ENCODE measurements around the gene TM9SF1. TPM values are rescaled to one million over a fixed set of nuclear protein-coding genes. Genes with fewer than 3 reads are reported as not detected.

The TM9SF1 gene
- total RNA-seq, 5 donors from 2014 or later (not counting 1 experiment from before 2014, with no cell fraction given) = 19.0 to 29.5 (median 21.8) TPM

DNA sequence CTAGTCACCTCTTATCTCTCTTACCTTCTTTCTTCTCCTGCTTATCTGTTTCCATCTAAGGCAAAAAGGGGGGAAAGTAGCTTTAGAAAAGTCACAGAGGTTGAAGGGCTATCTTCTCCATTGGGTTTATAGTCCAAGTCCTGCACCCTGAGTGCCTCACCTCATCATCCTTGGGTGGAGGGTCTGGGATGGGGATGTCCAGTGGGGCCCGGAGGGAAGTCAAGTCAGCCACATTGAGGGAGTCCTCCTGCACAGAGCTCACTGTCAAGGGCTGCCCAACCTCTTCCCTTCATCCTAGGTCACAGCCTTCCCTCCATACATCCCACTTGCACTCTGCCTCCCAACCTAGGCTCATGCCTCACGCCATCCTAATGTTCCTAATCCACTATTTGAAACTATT, 50.0 kb downstream of the TM9SF1 start:
- Mint-ChIP-seq H3K4me3 (peak overlapping the region; percentile 96 to 99 (median 97)), H3K4me1 (peaks cover 69 to 73% (median 73%) of the 10 kb centered on the region in 3 donors), H3K27ac (peak overlapping the region; percentile 95 to 99), H3K9me3 (no peaks in the 10 kb centered on the region), H3K27me3 (no peaks in the 10 kb centered on the region), H3K36me3 (peaks cover 27% of the 10 kb centered on the region)
- H3K27me3 ChIP-seq (replicated peaks in 1 of 2; ENCODE audit: control insufficient read depth in 2 of 2, extremely low read depth in 1 of 2, insufficient read depth in 2 of 2, low read length in 1 of 2) = no peaks in the 10 kb centered on the region
- no peaks in the 10 kb centered on the region for H3K9me3 ChIP-seq
- DNase-seq (no peak), ATAC-seq (replicated peaks in 1 of 4) (no peak)
- WGBS (ENCODE audit: insufficient coverage) = no CpG with 5 or more reads among the region's 2 CpGs
- H3K36me3 ChIP-seq (ENCODE audit: control insufficient read depth in 2 of 2, extremely low read depth in 1 of 2, insufficient read depth in 1 of 2, low read length in 1 of 2) = peaks cover 5 to 43% of the 10 kb centered on the region in 2 donors
- CTCF ChIA-PET = interaction anchor here (0.5 to 2.7 kb wide), 4 partner anchors 16 to 666 kb away, joined by 3 to 30 read pairs (median 16); partner anchors contain the start of genes DCAF11 (in 1 of the 2), IRF9 (in 1 of the 2), NRL (in 1 of the 2) and TINF2 (in 1 of the 2)
- H3K4me1 ChIP-seq (ENCODE audit: control insufficient read depth in 1 of 2, extremely low read depth in 1 of 2, insufficient read depth in 2 of 2, low read length in 2 of 2) = peaks cover 19 to 60% of the 10 kb centered on the region in 2 experiments
- POLR2A ChIA-PET = interaction anchor here in 1 of 2 donors (0.6 to 1.1 kb wide), 3 partner anchors 9 to 31 kb away, joined by 3 to 4 read pairs (median 4); partner anchors contain the start of genes DCAF11, IRF9, NRL and PSME1
- no peak overlapping the region for H3K4me3 ChIP-seq (ENCODE audit: control insufficient read depth in 1 of 2, extremely low read depth in 1 of 2, low read length in 1 of 2)
- peak overlapping the region; percentile 82 for H3K27ac ChIP-seq (ENCODE audit: low read length)

DNA sequence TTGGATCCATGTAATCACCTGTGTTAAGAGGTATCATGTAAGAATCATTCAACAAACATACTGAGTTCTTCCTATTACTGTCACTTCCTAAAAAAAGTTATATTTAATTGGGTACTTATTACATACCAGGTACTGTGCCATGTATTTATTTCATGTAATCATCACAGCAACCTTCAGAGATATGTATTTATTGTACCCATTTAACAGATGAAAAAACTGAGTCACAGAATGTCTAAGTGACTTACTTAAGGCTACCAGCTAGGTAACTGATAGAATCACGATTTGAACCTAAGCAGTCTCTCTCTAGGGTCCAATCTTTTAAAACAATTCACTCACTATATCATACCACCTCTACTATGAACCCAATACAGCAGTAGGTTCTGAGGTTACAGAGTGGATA, 50.8 kb downstream of the TM9SF1 start:
- Histone ChIP-seq H3K4me3 (ENCODE audit: control insufficient read depth in 1 of 2, extremely low read depth in 1 of 2, low read length in 1 of 2) (no peak overlapping the region), H3K36me3 (ENCODE audit: control insufficient read depth in 2 of 2, extremely low read depth in 1 of 2, insufficient read depth in 1 of 2, low read length in 1 of 2) (peaks cover 7 to 36% of the 10 kb centered on the region in 2 donors), H3K27me3 (replicated peaks in 1 of 2; ENCODE audit: control insufficient read depth in 2 of 2, extremely low read depth in 1 of 2, insufficient read depth in 2 of 2, low read length in 1 of 2) (no peaks in the 10 kb centered on the region), H3K4me1 (ENCODE audit: control insufficient read depth in 1 of 2, extremely low read depth in 1 of 2, insufficient read depth in 2 of 2, low read length in 2 of 2) (peaks cover 23 to 59% of the 10 kb centered on the region in 2 experiments), H3K27ac (ENCODE audit: low read length) (no peak overlapping the region), H3K9me3 (no peaks in the 10 kb centered on the region)
- Mint-ChIP-seq H3K36me3 (peaks cover 24% of the 10 kb centered on the region), H3K27me3 (no peaks in the 10 kb centered on the region), H3K4me3 (peak overlapping the region in 2 of 3 donors; percentile 22 to 28), H3K27ac (peak overlapping the region; percentile 76 to 79), H3K9me3 (no peaks in the 10 kb centered on the region), H3K4me1 (peaks cover 69 to 77% (median 73%) of the 10 kb centered on the region in 3 donors)
- DNase-seq (no peak), ATAC-seq (replicated peaks in 1 of 4) (no peak)
- ChIA-PET CTCF (interaction anchor here in 1 of 2 donors (0.6 kb wide), 1 partner anchor 41 kb away, joined by 3 read pairs; no protein-coding TSS in a partner anchor), POLR2A (no interaction called here)
- WGBS (ENCODE audit: insufficient coverage) = 100% methylated on average over 1 of the region's 1 CpG

- no peak overlapping the region for H3K4me3 ChIP-seq (ENCODE audit: control insufficient read depth in 1 of 2, extremely low read depth in 1 of 2, low read length in 1 of 2)
- DNase-seq = no peak
- Mint-ChIP-seq H3K9me3 (no peaks in the 10 kb centered on the region), H3K27me3 (no peaks in the 10 kb centered on the region), H3K36me3 (peaks cover 27% of the 10 kb centered on the region), H3K4me1 (peaks cover 69 to 77% (median 73%) of the 10 kb centered on the region in 3 donors), H3K4me3 (peak overlapping the region in 2 of 3 donors; percentile 24 to 85), H3K27ac (peak overlapping the region; percentile 39 to 46)
- no peaks in the 10 kb centered on the region for H3K9me3 ChIP-seq
- no peak for ATAC-seq (replicated peaks in 1 of 4)
- H3K27ac ChIP-seq (ENCODE audit: low read length) = no peak overlapping the region
- no CpG with 5 or more reads among the region's 2 CpGs for WGBS (ENCODE audit: insufficient coverage)
- no peaks in the 10 kb centered on the region for H3K27me3 ChIP-seq (replicated peaks in 1 of 2; ENCODE audit: control insufficient read depth in 2 of 2, extremely low read depth in 1 of 2, insufficient read depth in 2 of 2, low read length in 1 of 2)
- H3K4me1 ChIP-seq (ENCODE audit: control insufficient read depth in 1 of 2, extremely low read depth in 1 of 2, insufficient read depth in 2 of 2, low read length in 2 of 2) = peaks cover 23 to 59% of the 10 kb centered on the region in 2 experiments
- ChIA-PET POLR2A (no interaction called here), CTCF (interaction anchor here in 1 of 2 donors (1.4 kb wide), 1 partner anchor 29 kb away, joined by 3 read pairs; the partner anchor contains the start of genes DCAF11 and NRL)
- H3K36me3 ChIP-seq (ENCODE audit: control insufficient read depth in 2 of 2, extremely low read depth in 1 of 2, insufficient read depth in 1 of 2, low read length in 1 of 2) = peaks cover 15 to 36% of the 10 kb centered on the region in 2 donors
These were observed 51.7 kb downstream of the TM9SF1 start for GRCh38 chr14:24143511-24143910.

DNA sequence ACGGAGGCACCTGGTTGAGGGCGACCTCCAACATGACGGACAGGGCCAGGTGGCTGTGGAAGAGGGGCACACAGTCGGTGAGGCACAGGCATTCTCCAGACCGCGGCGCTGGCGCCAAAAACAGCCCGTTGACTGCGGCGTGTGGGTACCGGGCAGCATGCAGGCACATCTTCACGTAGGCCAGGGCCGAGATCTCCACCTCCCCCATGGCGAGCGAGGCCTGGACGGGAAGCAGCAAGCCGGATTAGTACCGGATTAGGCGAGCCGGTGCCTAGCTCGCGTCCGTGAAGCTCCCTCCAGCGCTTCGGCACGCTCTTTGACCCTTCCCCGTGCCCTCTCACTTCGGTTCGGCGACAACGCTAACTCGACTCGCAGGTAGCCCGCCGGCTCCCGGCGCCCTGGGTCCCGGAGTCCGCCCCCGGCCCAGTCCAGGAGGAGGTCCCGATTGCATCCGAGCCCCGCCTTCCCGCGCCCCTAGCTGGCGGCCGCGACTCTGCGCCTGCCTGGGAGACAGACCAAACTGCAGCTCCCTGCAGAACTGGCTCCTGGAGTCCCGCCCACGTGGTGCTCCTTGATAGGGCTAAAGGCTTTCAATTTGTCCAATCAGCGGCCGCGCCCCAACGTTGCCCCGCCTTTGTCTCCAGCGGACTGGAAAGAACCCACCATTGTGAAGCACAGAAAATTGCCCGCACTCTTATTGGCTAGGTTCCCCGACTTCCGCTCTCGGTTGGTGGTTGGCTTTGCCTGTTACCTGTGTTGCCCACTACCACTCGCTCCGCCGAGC, 54.0 kb downstream of the TM9SF1 start, which contains the start of gene EMC9:
TSS of gene EMC9 (minus strand) at position 495 of the 784 bp plus-strand sequence. CDS start at position 208, 287 bp downstream.
- peak; percentile 98 to 100 (median 99) for DNase-seq
- H3K9me3 ChIP-seq = no peaks in the 10 kb centered on the region
- ATAC-seq (replicated peaks in 1 of 4) = peak; percentile 90 to 93 (median 90)
- under 1% methylated on average over 61 of the region's 65 CpGs for WGBS (ENCODE audit: insufficient coverage)
- H3K27ac ChIP-seq (ENCODE audit: low read length) = peak within 1 kb of the TSS; percentile 63
- H3K4me1 ChIP-seq (ENCODE audit: control insufficient read depth in 1 of 2, extremely low read depth in 1 of 2, insufficient read depth in 2 of 2, low read length in 2 of 2) = peaks cover 22 to 72% of the 10 kb centered on the region in 2 experiments
- Mint-ChIP-seq H3K27me3 (no peaks in the 10 kb centered on the region), H3K4me1 (peaks cover 80 to 84% (median 82%) of the 10 kb centered on the region in 3 donors), H3K9me3 (no peaks in the 10 kb centered on the region), H3K36me3 (peaks cover 33% of the 10 kb centered on the region), H3K27ac (peak within 1 kb of the TSS; percentile 90 to 92), H3K4me3 (peak within 1 kb of the TSS; percentile 85 to 97 (median 88))
- ChIA-PET POLR2A (interaction anchor here (0.5 to 1.0 kb wide), 8 partner anchors 20 to 1046 kb away, joined by 3 to 15 read pairs (median 4); partner anchors contain the start of genes ACIN1 (in 1 of the 2), C14orf119 (in 1 of the 2), DCAF11 (in 1 of the 2) and IRF9 (in 1 of the 2)), CTCF (interaction anchor here (0.6 to 2.2 kb wide), 5 partner anchors 20 to 167 kb away, joined by 3 to 13 read pairs (median 7); partner anchors contain the start of genes CIDEB (in 1 of the 2), DCAF11 (in 1 of the 2), IRF9 (in 1 of the 2) and NRL (in 1 of the 2))
- H3K27me3 ChIP-seq (replicated peaks in 1 of 2; ENCODE audit: control insufficient read depth in 2 of 2, extremely low read depth in 1 of 2, insufficient read depth in 2 of 2, low read length in 1 of 2) = no peaks in the 10 kb centered on the region
- peaks cover 19 to 51% of the 10 kb centered on the region in 2 donors for H3K36me3 ChIP-seq (ENCODE audit: control insufficient read depth in 2 of 2, extremely low read depth in 1 of 2, insufficient read depth in 1 of 2, low read length in 1 of 2)
- peak within 1 kb of the TSS; percentile 69 to 90 for H3K4me3 ChIP-seq (ENCODE audit: control insufficient read depth in 1 of 2, extremely low read depth in 1 of 2, low read length in 1 of 2)

- Mint-ChIP-seq H3K27ac (peak overlapping the region; percentile 57 to 70), H3K4me3 (peak overlapping the region; percentile 62 to 97 (median 70)), H3K4me1 (peaks cover 68 to 74% (median 72%) of the 10 kb centered on the region in 3 donors), H3K9me3 (no peaks in the 10 kb centered on the region), H3K36me3 (peaks cover 30% of the 10 kb centered on the region), H3K27me3 (no peaks in the 10 kb centered on the region)
- ChIA-PET CTCF (no interaction called here), POLR2A (interaction anchor here in 1 of 2 donors (0.5 kb wide), 1 partner anchor 50 kb away, joined by 3 read pairs; no protein-coding TSS in a partner anchor)
- DNase-seq (peak in 1 of 35 experiments; percentile 30), ATAC-seq (replicated peaks in 1 of 4) (no peak)
- Histone ChIP-seq H3K4me3 (ENCODE audit: control insufficient read depth in 1 of 2, extremely low read depth in 1 of 2, low read length in 1 of 2) (no peak overlapping the region), H3K9me3 (no peaks in the 10 kb centered on the region), H3K36me3 (ENCODE audit: control insufficient read depth in 2 of 2, extremely low read depth in 1 of 2, insufficient read depth in 1 of 2, low read length in 1 of 2) (peaks cover 19 to 43% of the 10 kb centered on the region in 2 donors), H3K27me3 (replicated peaks in 1 of 2; ENCODE audit: control insufficient read depth in 2 of 2, extremely low read depth in 1 of 2, insufficient read depth in 2 of 2, low read length in 1 of 2) (no peaks in the 10 kb centered on the region), H3K27ac (ENCODE audit: low read length) (no peak overlapping the region), H3K4me1 (ENCODE audit: control insufficient read depth in 1 of 2, extremely low read depth in 1 of 2, insufficient read depth in 2 of 2, low read length in 2 of 2) (peaks cover 17 to 63% of the 10 kb centered on the region in 2 experiments)
- 57% methylated on average over 1 of the region's 9 CpGs for WGBS (ENCODE audit: insufficient coverage)
These were observed 55.8 kb downstream of the TM9SF1 start for GRCh38 chr14:24139272-24139934.

Measured in T-cell (primary cell).